ENCODE data around the gene SYMPK.
A peak's percentile ranks its signal among the peaks of the same experiment; 100 is the strongest.

The SYMPK gene

GRCh38 chr19:45817725-45818301 lies 45.1 kb downstream of the SYMPK start:
- Histone ChIP-seq H3K18ac (ENCODE audit: low read length) (peak overlapping the region; percentile 92), H3K9me3 (replicated peaks in 1 of 2; ENCODE audit: control insufficient read depth in 2 of 2, insufficient read depth in 1 of 2, low read depth in 1 of 2, low read length in 2 of 2) (no peaks in the 10 kb centered on the region), H4K8ac (ENCODE audit: low read depth, low read length) (no peak overlapping the region), H2AK5ac (ENCODE audit: low read depth, low read length) (peak overlapping the region; percentile 98), H3K79me1 (ENCODE audit: low read depth, low read length) (no peaks in the 10 kb centered on the region), H3K27ac (replicated peaks; ENCODE audit: low read length) (peak overlapping the region; percentile 42), H2BK15ac (ENCODE audit: low read length) (peak overlapping the region; percentile 39), H3K14ac (ENCODE audit: low read length) (peak overlapping the region; percentile 3), H3K9ac (ENCODE audit: low read depth, low read length, poor library complexity) (peak overlapping the region; percentile 32), H4K91ac (ENCODE audit: low read depth, low read length, poor library complexity) (peak overlapping the region; percentile 3), H2BK5ac (ENCODE audit: low read length) (no peak overlapping the region), H3K27me3 (ENCODE audit: control insufficient read depth in 3 of 3, insufficient read depth in 3 of 3, low read depth in 1 of 3, low read length in 3 of 3) (peaks cover 0 to 8% (median 0%) of the 10 kb centered on the region in 3 experiments), H3K4me1 (ENCODE audit: control insufficient read depth in 2 of 2, insufficient read depth in 1 of 2, low read depth in 1 of 2, low read length in 2 of 2) (peaks cover 16 to 22% of the 10 kb centered on the region in 2 donors), H3K4ac (ENCODE audit: low read length) (peak overlapping the region; percentile 39), H2AFZ (ENCODE audit: low read length) (no peak overlapping the region), H2BK120ac (ENCODE audit: low read depth, low read length) (peak overlapping the region; percentile 28), H3K23ac (ENCODE audit: low read depth, low read length, poor library complexity) (peak overlapping the region; percentile 26), H2BK12ac (ENCODE audit: low read length) (no peak overlapping the region), H3K36me3 (replicated peaks in 1 of 2; ENCODE audit: control insufficient read depth in 2 of 2, insufficient read depth in 2 of 2, low read length in 2 of 2) (peaks cover 20 to 42% of the 10 kb centered on the region in 2 donors), H3K4me2 (ENCODE audit: insufficient read depth, low read length, poor library complexity, severe bottlenecking) (peak overlapping the region; percentile 3), H3K4me3 (ENCODE audit: low read length in 2 of 2) (no peak overlapping the region)
- DNase-seq (ENCODE audit: low spot score): no peak
- no CpG with 5 or more reads among the region's 19 CpGs for WGBS, 2 donors (ENCODE audit: extremely low coverage in 2 of 2, insufficient read length in 2 of 2, insufficient replicate concordance in 1 of 2)

GRCh38 chr19:45817010-45817724 lies 45.8 kb downstream of the SYMPK start:
- Histone ChIP-seq H3K23ac (ENCODE audit: low read depth, low read length, poor library complexity) (peak overlapping the region; percentile 26), H3K36me3 (replicated peaks in 1 of 2; ENCODE audit: control insufficient read depth in 2 of 2, insufficient read depth in 2 of 2, low read length in 2 of 2) (peaks cover 16 to 35% of the 10 kb centered on the region in 2 donors), H4K8ac (ENCODE audit: low read depth, low read length) (no peak overlapping the region), H2BK15ac (ENCODE audit: low read length) (peak overlapping the region; percentile 86), H3K4me2 (ENCODE audit: insufficient read depth, low read length, poor library complexity, severe bottlenecking) (no peak overlapping the region), H3K18ac (ENCODE audit: low read length) (peak overlapping the region; percentile 93), H2BK120ac (ENCODE audit: low read depth, low read length) (peak overlapping the region; percentile 28), H2AFZ (ENCODE audit: low read length) (peak overlapping the region; percentile 68), H3K4me1 (ENCODE audit: control insufficient read depth in 2 of 2, insufficient read depth in 1 of 2, low read depth in 1 of 2, low read length in 2 of 2) (peaks cover 16 to 22% of the 10 kb centered on the region in 2 donors), H2BK12ac (ENCODE audit: low read length) (no peak overlapping the region), H2AK5ac (ENCODE audit: low read depth, low read length) (peak overlapping the region; percentile 98), H3K79me1 (ENCODE audit: low read depth, low read length) (no peaks in the 10 kb centered on the region), H3K9ac (ENCODE audit: low read depth, low read length, poor library complexity) (peak overlapping the region; percentile 32), H3K27ac (replicated peaks; ENCODE audit: low read length) (peak overlapping the region; percentile 42), H3K27me3 (ENCODE audit: control insufficient read depth in 3 of 3, insufficient read depth in 3 of 3, low read depth in 1 of 3, low read length in 3 of 3) (peaks cover 0 to 8% (median 0%) of the 10 kb centered on the region in 3 experiments), H4K91ac (ENCODE audit: low read depth, low read length, poor library complexity) (no peak overlapping the region), H3K9me3 (replicated peaks in 1 of 2; ENCODE audit: control insufficient read depth in 2 of 2, insufficient read depth in 1 of 2, low read depth in 1 of 2, low read length in 2 of 2) (no peaks in the 10 kb centered on the region), H2BK5ac (ENCODE audit: low read length) (peak overlapping the region; percentile 62), H3K4ac (ENCODE audit: low read length) (no peak overlapping the region), H3K4me3 (ENCODE audit: low read length in 2 of 2) (peak overlapping the region in 1 of 2 donors; percentile 56), H3K14ac (ENCODE audit: low read length) (peak overlapping the region; percentile 3)
- no CpG with 5 or more reads among the region's 24 CpGs for WGBS, 2 donors (ENCODE audit: extremely low coverage in 2 of 2, insufficient read length in 2 of 2, insufficient replicate concordance in 1 of 2)
- DNase-seq (ENCODE audit: low spot score): peak; percentile 96

DNA sequence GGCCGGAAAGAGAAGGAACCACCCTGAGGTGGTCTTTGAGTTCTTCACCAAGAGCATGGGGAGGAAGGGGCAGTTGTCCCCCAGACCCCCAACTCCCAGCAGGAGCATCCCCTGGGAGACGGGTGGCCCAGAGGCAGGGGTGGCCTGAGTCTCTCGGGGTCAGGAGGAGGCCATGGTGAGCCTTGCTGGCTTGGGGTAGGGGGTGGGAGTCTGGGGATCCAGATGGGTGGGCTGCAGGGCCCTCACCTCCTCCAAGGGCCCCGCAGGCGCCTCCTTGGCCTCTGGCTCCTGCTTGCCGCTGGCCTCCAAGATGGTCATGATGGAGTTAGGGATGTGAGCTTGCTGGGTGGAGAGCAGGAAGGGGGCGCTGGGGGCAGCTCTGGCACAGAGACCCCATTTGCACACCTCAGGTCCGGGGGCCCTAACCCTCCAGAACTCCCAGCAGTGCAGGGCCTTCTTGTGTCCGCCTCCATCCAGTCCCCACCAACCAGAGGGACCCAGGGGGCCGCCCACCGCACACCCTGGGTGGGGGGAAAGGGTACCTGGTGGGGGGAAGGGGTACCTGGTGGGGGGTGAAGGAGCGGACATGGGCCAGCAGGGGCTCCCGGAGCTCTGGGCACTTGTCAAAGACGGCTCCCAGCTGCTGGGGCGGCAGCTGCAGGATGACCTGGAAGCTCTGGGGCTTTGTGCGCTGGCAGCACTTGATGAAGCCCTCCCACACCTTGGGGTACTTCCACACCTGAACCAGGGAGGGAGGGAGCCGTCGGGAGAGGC lies 46.5 kb downstream of the SYMPK start:
- peak overlapping the region; percentile 99 for H3K4me2 ChIP-seq (ENCODE audit: insufficient read depth, low read length, poor library complexity, severe bottlenecking)
- H3K18ac ChIP-seq (ENCODE audit: low read length): peak overlapping the region; percentile 93
- H3K14ac ChIP-seq (ENCODE audit: low read length): peak overlapping the region; percentile 11
- H3K4me3 ChIP-seq (ENCODE audit: low read length in 2 of 2): peak overlapping the region; percentile 56 to 73
- peak overlapping the region; percentile 97 for H2AFZ ChIP-seq (ENCODE audit: low read length)
- H3K4ac ChIP-seq (ENCODE audit: low read length): peak overlapping the region; percentile 58
- H3K9ac ChIP-seq (ENCODE audit: low read depth, low read length, poor library complexity): peak overlapping the region; percentile 53
- H3K79me1 ChIP-seq (ENCODE audit: low read depth, low read length): no peaks in the 10 kb centered on the region
- DNase-seq (ENCODE audit: low spot score): no peak
- H2BK12ac ChIP-seq (ENCODE audit: low read length): no peak overlapping the region
- H3K9me3 ChIP-seq (replicated peaks in 1 of 2; ENCODE audit: control insufficient read depth in 2 of 2, insufficient read depth in 1 of 2, low read depth in 1 of 2, low read length in 2 of 2): no peaks in the 10 kb centered on the region
- peak overlapping the region; percentile 93 for H2BK120ac ChIP-seq (ENCODE audit: low read depth, low read length)
- H2BK5ac ChIP-seq (ENCODE audit: low read length): peak overlapping the region; percentile 62
- peak overlapping the region; percentile 14 for H3K23ac ChIP-seq (ENCODE audit: low read depth, low read length, poor library complexity)
- WGBS, 2 donors (ENCODE audit: extremely low coverage in 2 of 2, insufficient read length in 2 of 2, insufficient replicate concordance in 1 of 2): no CpG with 5 or more reads among the region's 18 CpGs
- peaks cover 0 to 8% (median 0%) of the 10 kb centered on the region in 3 experiments for H3K27me3 ChIP-seq (ENCODE audit: control insufficient read depth in 3 of 3, insufficient read depth in 3 of 3, low read depth in 1 of 3, low read length in 3 of 3)
- H4K8ac ChIP-seq (ENCODE audit: low read depth, low read length): peak overlapping the region; percentile 48
- H4K91ac ChIP-seq (ENCODE audit: low read depth, low read length, poor library complexity): peak overlapping the region; percentile 26
- H3K4me1 ChIP-seq (ENCODE audit: control insufficient read depth in 2 of 2, insufficient read depth in 1 of 2, low read depth in 1 of 2, low read length in 2 of 2): peaks cover 16 to 22% of the 10 kb centered on the region in 2 donors
- H2BK15ac ChIP-seq (ENCODE audit: low read length): peak overlapping the region; percentile 86
- peak overlapping the region; percentile 56 for H3K27ac ChIP-seq (replicated peaks; ENCODE audit: low read length)
- H3K36me3 ChIP-seq (replicated peaks in 1 of 2; ENCODE audit: control insufficient read depth in 2 of 2, insufficient read depth in 2 of 2, low read length in 2 of 2): peaks cover 13 to 32% of the 10 kb centered on the region in 2 donors
- H2AK5ac ChIP-seq (ENCODE audit: low read depth, low read length): peak overlapping the region; percentile 96
